Natural killer cell (primary cell): ENCODE measurements around the gene GABRE. TPM values are rescaled to one million over a fixed set of nuclear protein-coding genes. Genes with fewer than 3 reads are reported as not detected.

Experiments used
- ATAC-seq, 3 donors: fragments of 150-1000 bp in 2 of 3; fragments of 200-7000 bp in 1 of 3; cut with Tn5 transposase; 1 replicate in 1 of 3; 2 replicates in 2 of 3; pipeline ENCODE4 v1.10.0; 2021; ENCODE audit warnings: mild to moderate bottlenecking in 2 of 3, moderate library complexity in 2 of 3
- DNase-seq, 2 donors: peaks; one replicate each; pipeline versions ENCODE4 v3.0.0 to v3.0.0-alpha.2; 2013 to 2021; ENCODE audit warnings: mixed read lengths in 1 of 2
- H3K27ac ChIP-seq: one replicate; pipeline ENCODE4 v1.5.1; 2013; ENCODE audit warnings: mild to moderate bottlenecking, low read length
- H3K27me3 ChIP-seq: one replicate; pipeline ENCODE4 v1.6.1; 2013; ENCODE audit warnings: low read length; ENCODE audit not compliant: control insufficient read depth, insufficient read depth
- H3K36me3 ChIP-seq: one replicate; pipeline ENCODE4 v1.6.1; 2013; ENCODE audit warnings: low read length; ENCODE audit not compliant: control insufficient read depth, insufficient read depth
- H3K4me1 ChIP-seq: one replicate; pipeline ENCODE4 v1.6.1; 2013; ENCODE audit warnings: low read length; ENCODE audit not compliant: control insufficient read depth, insufficient read depth
- H3K4me3 ChIP-seq: one replicate; pipeline ENCODE4 v1.5.1; 2013; ENCODE audit warnings: low read length
- H3K9me3 ChIP-seq: one replicate; pipeline ENCODE4 v1.6.1; 2013; ENCODE audit warnings: low read length; ENCODE audit not compliant: control insufficient read depth, insufficient read depth
- H3K27ac Mint-ChIP-seq, 2 donors: one replicate each; pipeline ENCODE4 v1.8.0; 2022; ENCODE audit warnings: mild to moderate bottlenecking in 2 of 2, mixed read lengths in 2 of 2, moderate library complexity in 1 of 2
- H3K27me3 Mint-ChIP-seq, 2 donors: one replicate each; pipeline ENCODE4 v1.8.0; 2022; ENCODE audit warnings: low read depth in 2 of 2, mixed read lengths in 2 of 2
- H3K36me3 Mint-ChIP-seq: one replicate; pipeline ENCODE4 v1.8.0; 2022; ENCODE audit warnings: mixed read lengths
- H3K4me1 Mint-ChIP-seq, 2 donors: one replicate each; pipeline ENCODE4 v1.8.0; 2022; ENCODE audit warnings: mixed read lengths in 2 of 2
- H3K4me3 Mint-ChIP-seq: one replicate; pipeline ENCODE4 v1.8.0; 2022; ENCODE audit warnings: mild to moderate bottlenecking, moderate library complexity, mixed read lengths
- H3K9me3 Mint-ChIP-seq, 2 donors: one replicate each; pipeline ENCODE4 v1.8.0; 2022; ENCODE audit warnings: mixed read lengths in 2 of 2
- WGBS: methylation state at CpG from one replicate; pipeline ENCODE4 v1.1.7; 2013; ENCODE audit warnings: missing lambda C conversion rate; ENCODE audit not compliant: insufficient coverage; 5-methylcytosine and 5-hydroxymethylcytosine counted together
- intact Hi-C: fragments of 100-400 bp; cut with micrococcal nuclease; formaldehyde crosslinking; loops from one replicate; pipeline ENCODE4 v1.14.2; 2022
- total RNA-seq, 4 donors: library from RNA; stranded (reverse); fragments of 120-200 nt in 1 of 4; gene quantifications; one replicate each; pipeline versions ENCODE4 v1.2.3 to v1.2.4, GENCODE V29; 2013 to 2022
- TF ChIP-seq, protein P1 (sequence below): fragments of 200-600 bp; IDR thresholded peaks from one replicate; pipeline ENCODE4 v1.8.0; 2022; ENCODE audit warnings: antibody characterized with exemption

The GABRE gene
- total RNA-seq, result not detected
- not detected for total RNA-seq (2013)

- no peaks in the 10 kb centered on the region for H3K4me1 ChIP-seq
- no peak within 1 kb of the TSS for H3K27ac Mint-ChIP-seq
- TF ChIP-seq, protein P1, sequence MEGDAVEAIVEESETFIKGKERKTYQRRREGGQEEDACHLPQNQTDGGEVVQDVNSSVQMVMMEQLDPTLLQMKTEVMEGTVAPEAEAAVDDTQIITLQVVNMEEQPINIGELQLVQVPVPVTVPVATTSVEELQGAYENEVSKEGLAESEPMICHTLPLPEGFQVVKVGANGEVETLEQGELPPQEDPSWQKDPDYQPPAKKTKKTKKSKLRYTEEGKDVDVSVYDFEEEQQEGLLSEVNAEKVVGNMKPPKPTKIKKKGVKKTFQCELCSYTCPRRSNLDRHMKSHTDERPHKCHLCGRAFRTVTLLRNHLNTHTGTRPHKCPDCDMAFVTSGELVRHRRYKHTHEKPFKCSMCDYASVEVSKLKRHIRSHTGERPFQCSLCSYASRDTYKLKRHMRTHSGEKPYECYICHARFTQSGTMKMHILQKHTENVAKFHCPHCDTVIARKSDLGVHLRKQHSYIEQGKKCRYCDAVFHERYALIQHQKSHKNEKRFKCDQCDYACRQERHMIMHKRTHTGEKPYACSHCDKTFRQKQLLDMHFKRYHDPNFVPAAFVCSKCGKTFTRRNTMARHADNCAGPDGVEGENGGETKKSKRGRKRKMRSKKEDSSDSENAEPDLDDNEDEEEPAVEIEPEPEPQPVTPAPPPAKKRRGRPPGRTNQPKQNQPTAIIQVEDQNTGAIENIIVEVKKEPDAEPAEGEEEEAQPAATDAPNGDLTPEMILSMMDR, result no peak
- no peak for DNase-seq
- H3K9me3 ChIP-seq, result no peaks in the 10 kb centered on the region
- no peaks in the 10 kb centered on the region for H3K4me1 Mint-ChIP-seq
- H3K9me3 Mint-ChIP-seq, result no peaks in the 10 kb centered on the region
- H3K4me3 Mint-ChIP-seq, result no peak within 1 kb of the TSS
- no peak for ATAC-seq
- no peaks in the 10 kb centered on the region for H3K36me3 ChIP-seq
- intact Hi-C loops, result no loop called here
- H3K27me3 ChIP-seq, result no peaks in the 10 kb centered on the region
- H3K27me3 Mint-ChIP-seq, result peaks cover 9 to 14% of the 10 kb centered on the region in 2 donors
- 5% methylated on average over 89 of the region's 90 CpGs for WGBS
- no peaks in the 10 kb centered on the region for H3K36me3 Mint-ChIP-seq
- H3K4me3 ChIP-seq, result no peak within 1 kb of the TSS
- H3K27ac ChIP-seq, result no peak within 1 kb of the TSS
Observed at GRCh38 chrX:151974336-151975227, at the start of gene GABRE. TSS of gene GABRE (minus strand) at chrX:151974676. CDS start at chrX:151974625, 51 bp downstream.

- no peaks in the 10 kb centered on the region for H3K27me3 Mint-ChIP-seq
- H3K36me3 Mint-ChIP-seq, result no peaks in the 10 kb centered on the region
- no peak overlapping the region for H3K4me3 Mint-ChIP-seq
- Histone ChIP-seq H3K4me1 (no peaks in the 10 kb centered on the region), H3K27ac (no peak overlapping the region), H3K27me3 (no peaks in the 10 kb centered on the region), H3K4me3 (no peak overlapping the region), H3K9me3 (no peaks in the 10 kb centered on the region), H3K36me3 (no peaks in the 10 kb centered on the region)
- no peak for DNase-seq
- no CpG with 5 or more reads among the region's 3 CpGs for WGBS
- TF ChIP-seq, protein P1, result no peak
- H3K4me1 Mint-ChIP-seq, result no peaks in the 10 kb centered on the region
- H3K9me3 Mint-ChIP-seq, result peaks cover 2 to 4% of the 10 kb centered on the region in 2 donors
- intact Hi-C loops, result no loop called here
- H3K27ac Mint-ChIP-seq, result no peak overlapping the region
- ATAC-seq, result no peak
Observed at GRCh38 chrX:152020888-152021287, 46.4 kb upstream of the GABRE start.

GRCh38 chrX:151999813-152000212, 25.3 kb upstream of the GABRE start:
- intact Hi-C loops, result no loop called here
- 95% methylated on average over 4 of the region's 5 CpGs for WGBS
- no peak overlapping the region for H3K27ac Mint-ChIP-seq

More at GRCh38 chrX:151999813-152000212, 25.3 kb upstream of the GABRE start:
- no peaks in the 10 kb centered on the region for H3K36me3 ChIP-seq
- H3K4me1 ChIP-seq, result no peaks in the 10 kb centered on the region
- no peaks in the 10 kb centered on the region for H3K27me3 ChIP-seq
- no peak overlapping the region for H3K4me3 Mint-ChIP-seq
- H3K9me3 Mint-ChIP-seq, result peaks cover 0 to 2% of the 10 kb centered on the region in 2 donors
- DNase-seq, result no peak
- TF ChIP-seq, protein P1, result no peak
- no peaks in the 10 kb centered on the region for H3K9me3 ChIP-seq
- H3K27me3 Mint-ChIP-seq, result no peaks in the 10 kb centered on the region
- H3K4me1 Mint-ChIP-seq, result no peaks in the 10 kb centered on the region
- H3K4me3 ChIP-seq, result no peak overlapping the region
- no peak for ATAC-seq
- no peaks in the 10 kb centered on the region for H3K36me3 Mint-ChIP-seq
- no peak overlapping the region for H3K27ac ChIP-seq
